H1 (cell line): ENCODE data around the gene NTS. TPM values are rescaled to one million over a fixed set of nuclear protein-coding genes. Genes with fewer than 3 reads are reported as not detected.

Experiments used
- CTCF ChIA-PET: fragments of 300-600 bp; sonication (Branson Sonifier 250); formaldehyde crosslinking; loops from one replicate; lab custom pipeline; 2021; ENCODE audit not compliant: partially characterized antibody; lab: Charles Lee
- POLR2A ChIA-PET: fragments of 300-600 bp; sonication (Branson Sonifier 250); formaldehyde crosslinking; loops from one replicate; lab custom pipeline; 2021; ENCODE audit warnings: inconsistent platforms; ENCODE audit not compliant: partially characterized antibody; lab: Charles Lee
- DNase-seq, 2 experiments: peaks; one replicate each; pipeline versions ENCODE4 v3.0.0 to v3.0.0-alpha.2; 2010 to 2022; ENCODE audit warnings: low spot score in 2 of 2, low read depth in 1 of 2, mixed read lengths in 1 of 2
- FAIRE-seq: peaks from 2 replicates; lab custom pipeline; 2011; peaks lifted over from hg19 to GRCh38; lab: Jason Lieb, UNC
- H2AFZ ChIP-seq: 2 replicates; pipeline ENCODE4 v1.8.1; 2012; ENCODE audit warnings: low read length, inconsistent platforms
- H2AK5ac ChIP-seq: 2 replicates; pipeline ENCODE4 v1.6.1; 2013; ENCODE audit warnings: low read depth, low read length
- H2BK120ac ChIP-seq: replicated peaks from 2 replicates; pipeline ENCODE3; 2013; ENCODE audit warnings: low read depth, low read length, inconsistent platforms
- H2BK12ac ChIP-seq: 2 replicates; pipeline ENCODE4 v1.6.1; 2013; ENCODE audit warnings: low read depth, low read length
- H2BK15ac ChIP-seq: 2 replicates; pipeline ENCODE4 v1.6.1; 2013; ENCODE audit warnings: low read length
- H2BK20ac ChIP-seq: 2 replicates; pipeline ENCODE4 v1.6.1; 2013; ENCODE audit warnings: low read length
- H2BK5ac ChIP-seq: 2 replicates; pipeline ENCODE4 v1.6.1; 2013; ENCODE audit warnings: low read depth, low read length
- H3K14ac ChIP-seq: 2 replicates; pipeline ENCODE4 v1.6.1; 2013; ENCODE audit warnings: inconsistent platforms; ENCODE audit not compliant: insufficient read length
- H3K18ac ChIP-seq: 2 replicates; pipeline ENCODE4 v1.6.1; 2013; ENCODE audit warnings: low read length; ENCODE audit errors: extremely low read depth
- H3K23ac ChIP-seq: 2 replicates; pipeline ENCODE4 v1.6.1; 2013; ENCODE audit warnings: inconsistent platforms; ENCODE audit not compliant: insufficient read length
- H3K23me2 ChIP-seq: 2 replicates; pipeline ENCODE4 v1.6.1; 2013; ENCODE audit warnings: low read depth, low read length
- H3K27ac ChIP-seq: 2 replicates; pipeline ENCODE4 v1.6.1; 2011; ENCODE audit warnings: low read depth, low read length, inconsistent platforms
- H3K27me3 ChIP-seq, 4 experiments: replicated peaks in 1 of 4; 1 replicate in 1 of 4; 2 replicates in 3 of 4; pipeline versions ENCODE4 v1.6.1 to v1.8.1; 2011 to 2013; ENCODE audit warnings: low read length in 3 of 4, mild to moderate bottlenecking in 3 of 4, inconsistent platforms in 2 of 4, mixed read lengths in 2 of 4, moderate library complexity in 1 of 4; ENCODE audit not compliant: control insufficient read depth in 3 of 4, insufficient read depth in 3 of 4; ENCODE audit errors: extremely low read depth in 1 of 4
- H3K36me3 ChIP-seq, 4 experiments: 2 replicates each; pipeline versions ENCODE4 v1.6.1 to v1.8.1; 2011 to 2013; ENCODE audit warnings: mild to moderate bottlenecking in 4 of 4, low read length in 3 of 4, moderate library complexity in 2 of 4, control low read depth in 1 of 4, inconsistent platforms in 1 of 4; ENCODE audit not compliant: insufficient read depth in 4 of 4, control insufficient read depth in 2 of 4
- H3K4ac ChIP-seq: replicated peaks from 2 replicates; pipeline ENCODE3; 2013; ENCODE audit warnings: low read length, low read depth, mixed read lengths, inconsistent platforms; ENCODE audit not compliant: insufficient read length
- H3K4me1 ChIP-seq, 4 experiments: replicated peaks in 1 of 4; 1 replicate in 1 of 4; 2 replicates in 3 of 4; pipeline versions ENCODE4 v1.6.1 to v1.8.1; 2011 to 2013; ENCODE audit warnings: low read length in 3 of 4, inconsistent platforms in 2 of 4, mixed read lengths in 1 of 4; ENCODE audit not compliant: insufficient read depth in 4 of 4, control insufficient read depth in 3 of 4
- H3K4me2 ChIP-seq, 2 experiments: 2 replicates each; pipeline versions ENCODE4 v1.6.1 to v1.8.1; 2011 to 2013; ENCODE audit warnings: low read depth in 2 of 2, low read length in 2 of 2, control low read depth in 1 of 2, inconsistent platforms in 1 of 2, mild to moderate bottlenecking in 1 of 2; ENCODE audit not compliant: insufficient read depth in 1 of 2
- H3K4me3 ChIP-seq, 4 experiments: fragments of 200-600, 300-600 bp in 1 of 4; sonication (generic), shearing (Covaris generic), sonication (Bioruptor Twin) in 1 of 4; 2 replicates each; pipeline versions ENCODE4 v1.5.1 to v1.8.1; 2011 to 2016; ENCODE audit warnings: low read length in 4 of 4, low read depth in 3 of 4, control low read depth in 2 of 4, inconsistent platforms in 2 of 4, mild to moderate bottlenecking in 2 of 4, mixed read lengths in 1 of 4, moderate library complexity in 1 of 4; ENCODE audit not compliant: insufficient read depth in 2 of 4; ENCODE audit errors: extremely low read depth in 1 of 4
- H3K56ac ChIP-seq: replicated peaks from 2 replicates; pipeline ENCODE3; 2013; ENCODE audit warnings: low read depth, mild to moderate bottlenecking, mixed read lengths, low read length, inconsistent platforms; ENCODE audit not compliant: insufficient read length
- H3K79me1 ChIP-seq: 2 replicates; pipeline ENCODE4 v1.6.1; 2013; ENCODE audit warnings: low read depth, low read length, control low read depth
- H3K79me2 ChIP-seq, 2 experiments: 2 replicates each; pipeline versions ENCODE4 v1.6.1 to v1.8.1; 2012 to 2013; ENCODE audit warnings: low read length in 2 of 2, mild to moderate bottlenecking in 2 of 2, inconsistent platforms in 1 of 2; ENCODE audit not compliant: insufficient read depth in 2 of 2, control insufficient read depth in 1 of 2
- H3K9ac ChIP-seq, 4 experiments: replicated peaks in 1 of 4; 1 replicate in 1 of 4; 2 replicates in 3 of 4; pipeline versions ENCODE4 v1.6.1 to v1.8.1; 2011 to 2013; ENCODE audit warnings: low read depth in 3 of 4, low read length in 3 of 4, control low read depth in 2 of 4, mild to moderate bottlenecking in 2 of 4, moderate library complexity in 2 of 4, inconsistent platforms in 1 of 4; ENCODE audit errors: extremely low read depth in 1 of 4
- H3K9me3 ChIP-seq, 2 experiments: 2 replicates each; pipeline versions ENCODE4 v1.6.1 to v1.8.1; 2012 to 2013; ENCODE audit warnings: mild to moderate bottlenecking in 2 of 2, moderate library complexity in 2 of 2, control low read depth in 1 of 2, inconsistent platforms in 1 of 2, low read depth in 1 of 2, low read length in 1 of 2, mixed read lengths in 1 of 2; ENCODE audit not compliant: insufficient read depth in 2 of 2
- H4K20me1 ChIP-seq, 2 experiments: replicated peaks in 1 of 2; 2 replicates each; pipeline versions ENCODE3 to v1.8.1; 2011 to 2013; ENCODE audit warnings: inconsistent platforms in 2 of 2, low read length in 2 of 2, mild to moderate bottlenecking in 1 of 2; ENCODE audit not compliant: insufficient read depth in 2 of 2, control insufficient read depth in 1 of 2
- H4K5ac ChIP-seq: 2 replicates; pipeline ENCODE4 v1.6.1; 2013; ENCODE audit warnings: low read length, low read depth, mixed read lengths, inconsistent platforms; ENCODE audit not compliant: insufficient read length
- H4K8ac ChIP-seq: 2 replicates; pipeline ENCODE4 v1.8.0; 2013; ENCODE audit warnings: mild to moderate bottlenecking, moderate library complexity, low read length, inconsistent platforms; ENCODE audit not compliant: insufficient read depth; ENCODE audit errors: extremely low read depth
- H4K91ac ChIP-seq: replicated peaks from 2 replicates; pipeline ENCODE3; 2013; ENCODE audit warnings: low read length, mixed read lengths, inconsistent platforms; ENCODE audit not compliant: insufficient read length
- BACH1 ChIP-seq: IDR thresholded peaks from 2 replicates; pipeline ENCODE4 v1.6.1; 2012; ENCODE audit warnings: low read length, improper control_type of control experiment
- EZH2 ChIP-seq: fragments of 200-600 bp; sonication (generic); IDR thresholded peaks from 2 replicates; pipeline ENCODE4 v1.7.1; 2012; ENCODE audit warnings: low read depth, mild to moderate bottlenecking, moderate library complexity, low read length, inconsistent platforms; ENCODE audit not compliant: severe bottlenecking
- KDM1A ChIP-seq: fragments of 200-600, 300-600 bp; sonication (generic); IDR thresholded peaks from 2 replicates; pipeline ENCODE4 v1.7.1; 2016; ENCODE audit warnings: mild to moderate bottlenecking, low read length, borderline replicate concordance
- WGBS, 2 experiments: shearing (Covaris generic) in 1 of 2; methylation state at CpG; one replicate each; pipeline versions ENCODE4 v1.1.6 to v1.1.7; 2013 to 2015; ENCODE audit warnings: low lambda C conversion rate in 2 of 2, mixed read lengths in 2 of 2, inconsistent platforms in 1 of 2, low coverage in 1 of 2, missing lambda C conversion rate in 1 of 2; ENCODE audit not compliant: insufficient replicate concordance in 2 of 2, insufficient coverage in 1 of 2, insufficient read length in 1 of 2; ENCODE audit errors: extremely low coverage in 1 of 2, missing lambda C conversion rate in 1 of 2; 5-methylcytosine and 5-hydroxymethylcytosine counted together
- polyA plus RNA-seq, 7 experiments: library from polyadenylated mRNA; depleted of rRNA in 3 of 7; stranded (reverse) in 5 of 7; unstranded in 2 of 7; fragments of >200 nt in 5 of 7; fragments of 200-250 nt in 2 of 7; gene quantifications; 1 replicate in 5 of 7; 2 replicates in 1 of 7; 4 replicates in 1 of 7; pipeline versions ENCODE4 v1.2.1 to v1.2.3, GENCODE V29; 2011 to 2013; ENCODE audit warnings: missing spikeins in 2 of 7, mixed read lengths in 2 of 7
- total RNA-seq: library from RNA; stranded (reverse); fragmentation: NEBNext Ultra II Directional; extraction: Animal tissue kit (Norgen Biotek cat#: 25700); gene quantifications from 2 replicates; pipeline ENCODE4 v1.2.1, GENCODE V29; 2021

Gene NTS
- total and polyA plus RNA-seq, 2 of the 8 experiments (the other 6 are each of a cell fraction or from before 2014, with no cell fraction given): 17.0 to 36.6 TPM

- Histone ChIP-seq H2BK20ac (no peak overlapping the region), H3K79me2 (no peaks in the 10 kb centered on the region), H3K9me3 (no peaks in the 10 kb centered on the region), H4K91ac (no peak overlapping the region), H4K8ac (no peak overlapping the region), H2AFZ (no peak overlapping the region), H3K4me1 (peaks cover 0 to 3% (median 0%) of the 10 kb centered on the region in 4 experiments; a peak in 1 of 7 replicates), H3K27ac (no peak overlapping the region), H3K9ac (no peak overlapping the region), H3K18ac (no peak overlapping the region), H3K4ac (no peak overlapping the region), H3K23me2 (no peaks in the 10 kb centered on the region), H3K14ac (no peak overlapping the region), H2AK5ac (no peak overlapping the region), H2BK12ac (no peak overlapping the region), H3K56ac (no peak overlapping the region), H3K4me3 (no peak overlapping the region), H2BK120ac (no peak overlapping the region), H3K36me3 (no peaks in the 10 kb centered on the region), H4K5ac (no peak overlapping the region), H3K79me1 (no peaks in the 10 kb centered on the region), H3K4me2 (no peak overlapping the region), H4K20me1 (no peaks in the 10 kb centered on the region), H3K27me3 (no peaks in the 10 kb centered on the region), H3K23ac (no peak overlapping the region), H2BK15ac (no peak overlapping the region), H2BK5ac (no peak overlapping the region)
- no peak for DNase-seq
- WGBS, 2 experiments: 66% methylated on average over 3 of the region's 3 CpGs; no CpG with 5 or more reads in 1 of the 2 experiments
- TF ChIP-seq KDM1A (no peak), EZH2 (no peak), BACH1 (no peak)
- no peak for FAIRE-seq
- POLR2A ChIA-PET: no interaction called here
- CTCF ChIA-PET: interaction anchor here (0.6 kb wide), 1 partner anchor 941 kb away, joined by 3 read pairs; no protein-coding TSS in a partner anchor
Observed at GRCh38 chr12:85849344-85849743, 24.8 kb upstream of the NTS start.
